Astrocyte of the spinal cord (primary cell): Measurements from ENCODE around the gene CASZ1.

Source experiments
- DNase-seq: peaks from one replicate; pipeline ENCODE4 v3.0.0; 2011; ENCODE audit warnings: low read depth, low spot score
- H3K4me3 ChIP-seq: 2 replicates; pipeline ENCODE4 v1.5.1; 2011; ENCODE audit warnings: low read depth, mild to moderate bottlenecking, low read length, moderate library complexity
- CTCF ChIP-seq: IDR thresholded peaks from 2 replicates; pipeline ENCODE4 v1.5.1; 2012; ENCODE audit warnings: low read depth, mild to moderate bottlenecking, low read length, inconsistent platforms
- in situ Hi-C: cut with HindIII; loops from 2 replicates; pipeline ENCODE4 v1.10.0; 2017; ENCODE audit warnings: low sequenced_read_pairs

CASZ1 gene

GRCh38 chr1:10678852-10679251 is 117.6 kb downstream of the CASZ1 start:
- H3K4me3 ChIP-seq = no peak overlapping the region
- TF ChIP-seq CTCF = no peak
- no peak for DNase-seq
- in situ Hi-C loops = no loop called here

GRCh38 chr1:10678402-10678801 is 118.0 kb downstream of the CASZ1 start:
- DNase-seq = no peak
- in situ Hi-C loops = no loop called here
- H3K4me3 ChIP-seq = no peak overlapping the region
- TF ChIP-seq CTCF = no peak

GRCh38 chr1:10677491-10678391 is 118.7 kb downstream of the CASZ1 start:
- in situ Hi-C loops = no loop called here
- no peak overlapping the region for H3K4me3 ChIP-seq
- TF ChIP-seq CTCF = no peak
- DNase-seq = no peak

- in situ Hi-C loops = no loop called here
- H3K4me3 ChIP-seq = no peak overlapping the region
- DNase-seq = no peak
- TF ChIP-seq CTCF = no peak
Measured at GRCh38 chr1:10676963-10677362, 119.5 kb downstream of the CASZ1 start.

- in situ Hi-C loops = no loop called here
- no peak for TF ChIP-seq CTCF
- no peak overlapping the region for H3K4me3 ChIP-seq
- DNase-seq = no peak
Measured at GRCh38 chr1:10675813-10676212, 120.6 kb downstream of the CASZ1 start.

- H3K4me3 ChIP-seq = no peak overlapping the region
- TF ChIP-seq CTCF = no peak
- no peak for DNase-seq
- in situ Hi-C loops = no loop called here
Measured at GRCh38 chr1:10674700-10675609, 121.5 kb downstream of the CASZ1 start.
